Natural killer cell treated with Interleukin-12 subunit alpha and Interleukin-12 subunit beta and Interleukin-15 and Interleukin-18, amount 100 ng/mL, for 72 hours (primary cell): ENCODE results near the gene KCNC4. TPM values are rescaled to one million over a fixed set of nuclear protein-coding genes. Genes with fewer than 3 reads are reported as not detected.
A peak's percentile ranks its signal among the peaks of the same experiment; 100 is the strongest.

Source experiments
- ATAC-seq, 2 donors: fragments of 150-1000 bp; cut with Tn5 transposase in 1 of 2; sonication (Bioruptor Pico), chemical (Tn5 transposase) in 1 of 2; 2 replicates each; pipeline ENCODE4 v1.10.0; 2021
- DNase-seq: peaks from one replicate; pipeline ENCODE4 v3.0.0; 2022; ENCODE audit warnings: low spot score
- H3K27ac Mint-ChIP-seq, 2 donors: 1 replicate in 1 of 2; 2 replicates in 1 of 2; pipeline ENCODE4 v1.8.0; 2022; ENCODE audit warnings: mixed read lengths in 2 of 2, mild to moderate bottlenecking in 1 of 2, moderate library complexity in 1 of 2
- H3K27me3 Mint-ChIP-seq, 2 donors: 1 replicate in 1 of 2; 2 replicates in 1 of 2; pipeline ENCODE4 v1.8.0; 2022; ENCODE audit warnings: mixed read lengths in 2 of 2
- H3K36me3 Mint-ChIP-seq: one replicate; pipeline ENCODE4 v1.8.0; 2022; ENCODE audit warnings: mixed read lengths
- H3K4me1 Mint-ChIP-seq, 2 donors: 1 replicate in 1 of 2; 2 replicates in 1 of 2; pipeline ENCODE4 v1.8.0; 2022; ENCODE audit warnings: low read depth in 2 of 2, mixed read lengths in 2 of 2, mild to moderate bottlenecking in 1 of 2
- H3K4me3 Mint-ChIP-seq: one replicate; pipeline ENCODE4 v1.8.0; 2022; ENCODE audit warnings: mixed read lengths
- H3K9me3 Mint-ChIP-seq: 2 replicates; pipeline ENCODE4 v1.8.0; 2022; ENCODE audit warnings: mixed read lengths
- total RNA-seq, 2 donors: library from RNA; stranded (reverse); gene quantifications; one replicate each; pipeline ENCODE4 v1.2.3, GENCODE V29; 2022

Gene KCNC4
- total RNA-seq, 2 donors from 2014 or later = 0.88 to 2.1 TPM

DNA sequence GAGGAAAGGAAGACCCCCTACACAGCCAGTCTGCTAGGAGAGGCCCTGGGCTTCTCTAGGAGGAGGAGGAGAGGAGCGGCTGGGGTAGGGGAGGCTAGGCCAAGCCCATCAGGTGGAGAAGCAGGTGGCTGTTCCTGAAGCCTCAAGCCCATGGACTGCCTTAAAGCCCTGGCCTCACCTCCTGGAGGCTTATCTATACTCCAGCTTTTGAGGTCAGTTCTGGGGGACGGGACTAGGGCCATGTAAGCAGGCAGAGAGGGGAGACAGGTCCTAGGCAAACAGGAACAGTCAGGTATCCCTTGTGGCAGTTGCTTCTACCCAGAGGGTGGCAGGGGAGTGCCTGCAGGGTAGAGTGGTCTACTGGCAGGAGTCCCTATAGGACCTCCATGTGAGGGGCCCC is 40.6 kb downstream of the KCNC4 start:
- Mint-ChIP-seq H3K4me1 (peaks cover 11 to 16% of the 10 kb centered on the region in 2 donors), H3K4me3 (no peak overlapping the region), H3K36me3 (no peaks in the 10 kb centered on the region), H3K27ac (no peak overlapping the region), H3K9me3 (no peaks in the 10 kb centered on the region), H3K27me3 (peaks cover 4 to 9% of the 10 kb centered on the region in 2 donors)
- DNase-seq (no peak), ATAC-seq (no peak)

DNA sequence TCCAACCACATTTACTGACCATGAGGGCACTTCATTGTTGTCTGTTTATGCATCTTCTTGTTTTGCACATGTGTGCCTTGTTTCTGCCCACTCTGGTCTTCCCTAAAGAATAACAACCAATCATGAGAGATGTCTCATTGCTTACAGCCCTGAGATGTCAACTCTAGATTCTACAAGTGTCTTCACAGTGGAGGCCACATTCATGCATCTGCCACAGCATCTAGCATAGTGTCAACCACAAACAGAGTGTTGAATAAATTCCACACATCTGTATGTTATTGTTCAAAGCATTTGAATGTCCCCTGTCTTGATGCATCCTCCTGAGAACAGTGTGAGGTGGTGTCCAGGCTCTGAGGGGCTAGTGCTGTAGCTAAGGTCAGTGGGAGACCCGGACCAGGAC is 43.1 kb downstream of the KCNC4 start:
- Mint-ChIP-seq H3K9me3 (no peaks in the 10 kb centered on the region), H3K36me3 (no peaks in the 10 kb centered on the region), H3K4me3 (peak overlapping the region; percentile 19), H3K27me3 (peaks cover 0 to 2% of the 10 kb centered on the region in 2 donors), H3K27ac (no peak overlapping the region), H3K4me1 (peaks cover 11 to 16% of the 10 kb centered on the region in 2 donors)
- DNase-seq = no peak
- ATAC-seq = peak in 1 of 2 donors; percentile 45

DNA sequence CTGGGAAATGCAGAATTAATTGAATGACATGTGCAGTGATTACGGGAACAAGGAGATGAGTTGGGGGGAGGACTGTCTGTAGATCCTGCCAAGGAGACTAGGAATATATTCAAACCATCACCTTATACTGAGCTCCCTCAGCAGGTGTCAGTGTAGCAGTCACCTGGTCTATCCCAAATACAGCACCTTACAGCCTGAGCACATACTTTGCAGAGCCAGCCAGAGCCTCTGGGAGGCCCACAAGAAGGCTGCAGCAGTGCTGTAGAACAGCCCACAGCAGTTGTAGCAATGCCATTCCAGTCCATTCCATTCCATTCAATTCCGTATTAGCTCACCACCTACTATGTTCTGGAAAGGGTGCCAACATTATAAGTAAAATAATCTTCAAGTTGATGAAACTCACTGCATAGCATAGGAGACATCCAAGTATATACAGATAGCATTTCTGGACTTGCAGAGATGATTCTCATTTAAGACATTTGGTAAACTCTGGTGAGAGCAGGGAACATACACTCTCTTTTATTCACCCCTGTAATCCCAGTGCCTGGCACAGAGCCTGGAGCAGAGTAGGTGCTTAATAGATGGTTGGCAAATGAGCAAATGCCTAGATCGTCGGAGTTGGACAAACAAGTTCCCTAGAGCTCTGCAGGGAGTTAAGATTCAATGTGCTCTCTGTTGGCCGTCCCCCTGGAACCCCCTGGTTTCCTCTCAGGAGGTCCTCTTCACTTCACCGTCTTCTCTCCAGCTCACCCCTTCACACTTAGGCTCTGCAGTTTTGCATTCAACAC is 44.7 kb downstream of the KCNC4 start:
- ATAC-seq = no peak
- Mint-ChIP-seq H3K27me3 (peaks cover 0 to 7% of the 10 kb centered on the region in 2 donors), H3K27ac (no peak overlapping the region), H3K36me3 (no peaks in the 10 kb centered on the region), H3K4me1 (peaks cover 11 to 18% of the 10 kb centered on the region in 2 donors), H3K9me3 (no peaks in the 10 kb centered on the region), H3K4me3 (no peak overlapping the region)
- DNase-seq = no peak

DNA sequence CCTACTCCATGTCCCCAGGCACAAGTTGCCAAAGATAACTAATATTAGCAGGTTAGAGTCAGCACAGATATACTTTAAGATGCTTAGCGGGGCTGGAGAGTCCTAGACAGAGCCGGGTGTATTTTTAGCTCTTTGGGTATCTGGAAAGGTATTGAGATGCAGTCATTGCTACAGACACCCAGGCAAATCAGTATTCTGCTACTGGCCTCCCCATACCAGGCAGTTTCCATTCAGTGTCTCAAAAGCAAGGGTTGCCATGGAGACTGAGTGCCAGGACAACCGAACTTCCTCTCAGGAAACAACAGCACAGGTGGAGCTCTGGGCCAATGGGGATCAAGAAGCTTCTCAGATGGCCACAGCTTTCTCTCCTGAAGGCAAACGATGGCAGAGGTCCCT is 45.3 kb downstream of the KCNC4 start:
- no peak overlapping the region for H3K4me3 Mint-ChIP-seq
- peaks cover 11 to 18% of the 10 kb centered on the region in 2 donors for H3K4me1 Mint-ChIP-seq
- no peak for ATAC-seq

DNA sequence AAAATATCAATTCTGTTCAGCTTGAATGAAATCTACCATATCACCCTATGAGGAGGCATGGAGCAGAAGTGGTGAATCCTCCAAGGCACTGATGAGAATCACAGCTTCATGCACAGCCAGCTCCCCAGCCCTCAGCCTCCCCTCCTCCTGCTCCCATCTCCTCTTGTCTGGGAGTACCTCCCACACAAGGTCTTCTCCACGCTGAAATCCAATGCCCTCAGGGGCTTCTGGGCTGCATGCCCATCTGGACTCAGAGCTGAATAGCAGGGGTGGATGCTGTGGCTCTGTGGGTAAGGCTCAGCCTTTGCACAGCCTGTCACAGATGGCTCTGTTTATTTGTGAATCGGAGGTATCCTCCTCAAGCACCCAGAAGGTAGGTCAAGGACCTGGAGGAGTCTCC is 48.6 kb downstream of the KCNC4 start:
- H3K36me3 Mint-ChIP-seq = no peaks in the 10 kb centered on the region
- H3K4me3 Mint-ChIP-seq = no peak overlapping the region
- H3K27me3 Mint-ChIP-seq = peaks cover 4 to 8% of the 10 kb centered on the region in 2 donors
- ATAC-seq (no peak), DNase-seq (no peak)
- H3K4me1 Mint-ChIP-seq = peaks cover 6% of the 10 kb centered on the region in 2 donors
- no peaks in the 10 kb centered on the region for H3K9me3 Mint-ChIP-seq
- H3K27ac Mint-ChIP-seq = no peak overlapping the region

More for the DNA sequence above, 45.3 kb downstream of the KCNC4 start:
- H3K27me3 Mint-ChIP-seq = peaks cover 0 to 8% of the 10 kb centered on the region in 2 donors
- H3K27ac Mint-ChIP-seq = no peak overlapping the region
- H3K36me3 Mint-ChIP-seq = no peaks in the 10 kb centered on the region
- H3K9me3 Mint-ChIP-seq = no peaks in the 10 kb centered on the region
- no peak for DNase-seq

DNA sequence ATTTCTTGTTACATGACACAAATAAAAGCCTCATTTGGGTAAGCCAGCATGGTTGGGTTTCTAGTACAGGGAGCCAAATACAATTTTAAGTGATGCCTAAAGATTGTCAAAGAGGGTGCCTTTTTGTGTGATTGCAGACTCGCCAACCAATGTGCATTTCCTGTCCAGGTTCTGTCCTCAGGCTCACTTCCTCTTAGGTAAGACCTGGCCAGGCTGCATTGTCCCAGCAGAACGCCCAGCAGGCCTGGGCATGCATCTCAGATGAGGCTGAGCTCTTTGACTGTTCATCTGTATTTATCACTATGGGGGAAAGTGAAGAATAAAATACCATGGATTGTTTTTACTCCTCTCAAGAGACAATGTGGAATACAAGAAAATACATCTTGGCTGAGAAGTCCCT is 49.7 kb downstream of the KCNC4 start:
- no peak overlapping the region for H3K4me3 Mint-ChIP-seq
- ATAC-seq (no peak), DNase-seq (no peak)
- H3K36me3 Mint-ChIP-seq = no peaks in the 10 kb centered on the region
- H3K4me1 Mint-ChIP-seq = peaks cover 6% of the 10 kb centered on the region in 2 donors
- no peak overlapping the region for H3K27ac Mint-ChIP-seq
- H3K9me3 Mint-ChIP-seq = no peaks in the 10 kb centered on the region
- peaks cover 4 to 8% of the 10 kb centered on the region in 2 donors for H3K27me3 Mint-ChIP-seq

Other genes starting within 250 kb of the KCNC4 start
- gene AHCYL1, start 225.5 kb upstream of the KCNC4 start, total RNA-seq = 10 to 100 TPM; 44.8 to 47.8 TPM
- gene STRIP1, start 175.7 kb upstream of the KCNC4 start, total RNA-seq = 10 to 100 TPM; 38.9 to 57.0 TPM
- not detected for gene ALX3, start 139.6 kb upstream of the KCNC4 start, total RNA-seq
- gene UBL4B, start 97.9 kb upstream of the KCNC4 start, total RNA-seq = not detected
- gene SLC6A17, start 59.8 kb upstream of the KCNC4 start, total RNA-seq = not detected
- 10 to 100 TPM; 60.2 to 97.9 TPM for gene RBM15, start 129.1 kb downstream of the KCNC4 start, total RNA-seq
- gene SLC16A4, start 180.7 kb downstream of the KCNC4 start, total RNA-seq = under 1 TPM in 1 of 2 donors, not detected in 1; 0.48 TPM
- 100 to 1,000 TPM in 1 of 2 donors, 10 to 100 TPM in 1; 86.1 to 150 TPM for gene LAMTOR5, start 197.4 kb downstream of the KCNC4 start, total RNA-seq
- under 1 TPM in 1 of 2 donors, not detected in 1; 0.21 TPM for gene PROK1, start 240.8 kb downstream of the KCNC4 start, total RNA-seq